ENCODE data around the gene CSF1. TPM values are rescaled to one million over a fixed set of nuclear protein-coding genes. Genes with fewer than 3 reads are reported as not detected.

Gene CSF1
- total and polyA plus RNA-seq, 2 of the 13 experiments (the other 11 are each of a cell fraction or from before 2014, with no cell fraction given) = 4.6 to 13.3 TPM

GRCh38 chr1:109901524-109902145 is 9.0 kb upstream of the CSF1 start (continued):
- TF ChIP-seq ZNF512 (CRISPR knock-in tag; IDR thresholded peaks at IDR 0.05) (no peak), ATF2 (CRISPR knock-in tag; IDR thresholded peaks at IDR 0.05) (peak; percentile 49; the same call in 1 of the 2 replicates), TFDP1 (CRISPR knock-in tag; IDR thresholded peaks at IDR 0.05; ENCODE audit: borderline replicate concordance) (no peak), RBAK (CRISPR knock-in tag; IDR thresholded peaks at IDR 0.05) (no peak), AKNA (CRISPR knock-in tag; IDR thresholded peaks at IDR 0.05; ENCODE audit: borderline replicate concordance) (no peak), ZNF800 (CRISPR knock-in tag; IDR thresholded peaks at IDR 0.05) (no peak), ZNF557 (CRISPR knock-in tag; IDR thresholded peaks at IDR 0.05) (no peak), ZNF816 (CRISPR knock-in tag; IDR thresholded peaks at IDR 0.05; ENCODE audit: borderline replicate concordance) (no peak), ARID5B (CRISPR knock-in tag; IDR thresholded peaks at IDR 0.05) (0 out of 2 replicates have a peak, but pooled peaks have one; percentile 26), PBX2 (CRISPR knock-in tag; IDR thresholded peaks at IDR 0.05) (no peak), RFX1 (IDR thresholded peaks at IDR 0.05) (no peak), STAG1 (CRISPR knock-in tag; IDR thresholded peaks at IDR 0.05) (no peak)

All from HepG2 (cell line).